GM03348 (cell line): ENCODE measurements around the gene ACBD6.

Experiments
- DNase-seq: peaks from one replicate; pipeline ENCODE4 v3.0.0; 2012; ENCODE audit warnings: low spot score

Gene ACBD6

GRCh38 chr1:180256341-180257027, 245.9 kb downstream of the ACBD6 start:
- DNase-seq, result no peak

GRCh38 chr1:180255536-180256340, 246.6 kb downstream of the ACBD6 start:
- DNase-seq, result no peak

- no peak for DNase-seq
Observed at GRCh38 chr1:180254854-180255253, 247.5 kb downstream of the ACBD6 start.

GRCh38 chr1:180254496-180254819, 247.9 kb downstream of the ACBD6 start:
- DNase-seq, result no peak

GRCh38 chr1:180253585-180254495, 248.5 kb downstream of the ACBD6 start:
- no peak for DNase-seq

GRCh38 chr1:180252638-180253536, 249.5 kb downstream of the ACBD6 start:
- peak; percentile 84 for DNase-seq

- no peak for DNase-seq
Observed at GRCh38 chr1:180251526-180252305, 250.7 kb downstream of the ACBD6 start.

GRCh38 chr1:180250883-180251509, 251.4 kb downstream of the ACBD6 start:
- no peak for DNase-seq

GRCh38 chr1:180250499-180250770, 251.9 kb downstream of the ACBD6 start:
- no peak for DNase-seq

GRCh38 chr1:180249725-180250498, 252.5 kb downstream of the ACBD6 start:
- DNase-seq, result no peak

- DNase-seq, result no peak
Observed at GRCh38 chr1:180248731-180249681, 253.4 kb downstream of the ACBD6 start.

- DNase-seq, result no peak
Observed at GRCh38 chr1:180248176-180248575, 254.2 kb downstream of the ACBD6 start.

GRCh38 chr1:180247580-180247979, 254.8 kb downstream of the ACBD6 start:
- no peak for DNase-seq

GRCh38 chr1:180247061-180247460, 255.3 kb downstream of the ACBD6 start:
- DNase-seq, result no peak

GRCh38 chr1:180246579-180246978, 255.8 kb downstream of the ACBD6 start:
- no peak for DNase-seq

- no peak for DNase-seq
Observed at GRCh38 chr1:180244840-180245239, 257.5 kb downstream of the ACBD6 start.

- no peak for DNase-seq
Observed at GRCh38 chr1:180243517-180244221, 258.7 kb downstream of the ACBD6 start.
